NCI-H1436 (cell line): ENCODE data around the gene TLCD5.

Experiments
- DNase-seq: peaks from one replicate; lab custom pipeline; 2025; lab: John Stamatoyannopoulos, UW

TLCD5 gene

GRCh38 chr11:120337355-120338106 lies 12.4 kb downstream of the TLCD5 start:
- no peak for DNase-seq

- DNase-seq: no peak
Measured at GRCh38 chr11:120338107-120338933, 13.2 kb downstream of the TLCD5 start.

GRCh38 chr11:120339394-120339890 lies 14.3 kb downstream of the TLCD5 start:
- DNase-seq: no peak

GRCh38 chr11:120340529-120340928 lies 15.4 kb downstream of the TLCD5 start:
- no peak for DNase-seq

- no peak for DNase-seq
Measured at GRCh38 chr11:120342226-120342625, 17.1 kb downstream of the TLCD5 start.

GRCh38 chr11:120342678-120343077 lies 17.6 kb downstream of the TLCD5 start:
- no peak for DNase-seq

GRCh38 chr11:120343429-120343828 lies 18.3 kb downstream of the TLCD5 start:
- DNase-seq: no peak

GRCh38 chr11:120344302-120345004 lies 19.4 kb downstream of the TLCD5 start:
- no peak for DNase-seq

- no peak for DNase-seq
Measured at GRCh38 chr11:120346233-120346632, 21.1 kb downstream of the TLCD5 start.

GRCh38 chr11:120350637-120351036 lies 25.5 kb downstream of the TLCD5 start:
- DNase-seq: no peak

- DNase-seq: no peak
Measured at GRCh38 chr11:120352405-120352804, 27.3 kb downstream of the TLCD5 start.

- DNase-seq: no peak
Measured at GRCh38 chr11:120354068-120354467, 29.0 kb downstream of the TLCD5 start.

GRCh38 chr11:120354779-120355178 lies 29.7 kb downstream of the TLCD5 start:
- no peak for DNase-seq

- no peak for DNase-seq
Measured at GRCh38 chr11:120357620-120358019, 32.5 kb downstream of the TLCD5 start.

- DNase-seq: no peak
Measured at GRCh38 chr11:120358729-120359128, 33.6 kb downstream of the TLCD5 start.

- DNase-seq: no peak
Measured at GRCh38 chr11:120363436-120363835, 38.3 kb downstream of the TLCD5 start.

GRCh38 chr11:120365512-120365911 lies 40.4 kb downstream of the TLCD5 start:
- no peak for DNase-seq

GRCh38 chr11:120372296-120372695 lies 47.2 kb downstream of the TLCD5 start:
- no peak for DNase-seq

- DNase-seq: no peak
Measured at GRCh38 chr11:120375076-120375475, 50.0 kb downstream of the TLCD5 start.

GRCh38 chr11:120376547-120377182 lies 51.6 kb downstream of the TLCD5 start:
- DNase-seq: no peak

- DNase-seq: no peak
Measured at GRCh38 chr11:120378474-120378873, 53.4 kb downstream of the TLCD5 start.

- DNase-seq: no peak
Measured at GRCh38 chr11:120381401-120381800, 56.3 kb downstream of the TLCD5 start.
